ENCODE results near the gene CRAMP1.
"Not testable (repeated sequence)": the region's sequence is repeated elsewhere in the genome, so short reads cannot be mapped to it uniquely, and the experiment has no call there.

The CRAMP1 gene

GRCh38 chr16:1612320-1613111, at the start of gene CRAMP1:
CRAMP1 (plus strand) TSS chr16:1612360; CDS start chr16:1614640, 2,280 bp downstream.
- DNase-seq, result no peak

GRCh38 chr16:1563786-1564185, 48.4 kb upstream of the CRAMP1 start:
- no peak for DNase-seq

GRCh38 chr16:1564325-1564724, 47.8 kb upstream of the CRAMP1 start:
- no peak for DNase-seq

GRCh38 chr16:1565083-1565805, 46.9 kb upstream of the CRAMP1 start:
- DNase-seq, result no peak

GRCh38 chr16:1567988-1568387, 44.2 kb upstream of the CRAMP1 start:
- no peak for DNase-seq

GRCh38 chr16:1571012-1571671, 41.0 kb upstream of the CRAMP1 start:
- no peak for DNase-seq

GRCh38 chr16:1572673-1573072, 39.5 kb upstream of the CRAMP1 start:
- DNase-seq, result no peak

GRCh38 chr16:1573301-1573700, 38.9 kb upstream of the CRAMP1 start:
- no peak for DNase-seq

- no peak for DNase-seq
Measured at GRCh38 chr16:1575578-1575977, 36.6 kb upstream of the CRAMP1 start.

GRCh38 chr16:1579214-1579613, 32.9 kb upstream of the CRAMP1 start:
- DNase-seq, result no peak

- DNase-seq, result no peak
Measured at GRCh38 chr16:1580256-1580655, 31.9 kb upstream of the CRAMP1 start.

GRCh38 chr16:1580956-1581355, 31.2 kb upstream of the CRAMP1 start:
- no peak for DNase-seq

GRCh38 chr16:1581804-1582203, 30.4 kb upstream of the CRAMP1 start:
- DNase-seq, result no peak

GRCh38 chr16:1583180-1583579, 29.0 kb upstream of the CRAMP1 start:
- DNase-seq, result no peak

GRCh38 chr16:1584926-1585484, 27.2 kb upstream of the CRAMP1 start:
- DNase-seq, result no peak

GRCh38 chr16:1590366-1590765, 21.8 kb upstream of the CRAMP1 start:
- DNase-seq, result no peak

- no peak for DNase-seq
Measured at GRCh38 chr16:1590930-1591705, 21.0 kb upstream of the CRAMP1 start.

- DNase-seq, result no peak
Measured at GRCh38 chr16:1592446-1592845, 19.7 kb upstream of the CRAMP1 start.

GRCh38 chr16:1595511-1595910, 16.6 kb upstream of the CRAMP1 start:
- not testable (repeated sequence) for DNase-seq

GRCh38 chr16:1596516-1596915, 15.6 kb upstream of the CRAMP1 start:
- no peak for DNase-seq

- DNase-seq, result no peak
Measured at GRCh38 chr16:1597154-1597553, 15.0 kb upstream of the CRAMP1 start.

- no peak for DNase-seq
Measured at GRCh38 chr16:1601031-1601430, 11.1 kb upstream of the CRAMP1 start.

GRCh38 chr16:1601489-1601888, 10.7 kb upstream of the CRAMP1 start:
- no peak for DNase-seq
